ENCODE results near the gene MAFG.

Gene MAFG

DNA sequence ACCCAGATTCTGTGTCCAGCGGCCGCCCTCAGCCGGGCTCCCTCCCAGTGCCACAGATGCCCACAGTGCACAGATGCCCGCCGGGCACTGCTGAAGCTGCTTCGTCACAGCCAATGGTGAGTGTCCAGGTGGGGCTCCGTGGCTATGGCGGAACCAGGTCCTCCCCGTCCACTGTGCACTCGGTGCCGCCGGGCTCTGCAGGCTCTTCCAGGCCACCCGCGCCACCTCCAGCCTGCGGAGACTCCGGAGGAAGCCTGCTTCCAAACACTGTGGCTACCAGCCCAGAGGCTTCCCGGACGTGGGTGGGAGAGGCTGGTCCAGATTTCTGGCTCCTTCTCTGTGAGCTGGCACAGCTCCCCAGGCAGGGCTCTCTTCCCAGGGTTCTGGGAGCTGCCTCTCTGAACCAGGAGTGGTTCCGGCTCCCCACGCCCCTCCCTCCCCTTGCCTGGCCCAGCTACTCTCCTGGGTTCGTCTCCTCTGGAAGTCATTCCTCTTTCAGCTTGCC is 12.4 kb upstream of the MAFG start:
- DNase-seq (ENCODE audit: low spot score) = no peak

- no peak for DNase-seq (ENCODE audit: low spot score)
Observed at GRCh38 chr17:81939218-81939617, 11.7 kb upstream of the MAFG start.

DNA sequence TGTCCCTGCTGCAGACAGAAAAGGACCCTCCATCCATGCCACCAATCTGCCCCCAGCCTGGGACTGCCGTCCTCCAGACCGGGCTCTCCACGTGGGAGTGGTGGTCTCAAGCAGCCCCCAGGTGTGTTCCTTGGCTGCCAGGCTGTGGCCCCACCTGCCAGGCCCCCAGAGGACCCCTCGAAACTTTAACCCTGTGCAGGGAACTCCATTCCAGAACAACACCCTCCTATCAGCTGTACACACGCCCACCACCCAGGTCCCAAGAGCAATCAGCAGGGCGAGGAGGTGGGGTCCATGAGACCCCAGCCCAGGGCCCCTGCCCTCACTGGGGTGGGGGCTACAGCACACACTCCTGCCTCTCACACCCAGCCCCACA is 8.2 kb upstream of the MAFG start:
- no peak for DNase-seq (ENCODE audit: low spot score)

DNA sequence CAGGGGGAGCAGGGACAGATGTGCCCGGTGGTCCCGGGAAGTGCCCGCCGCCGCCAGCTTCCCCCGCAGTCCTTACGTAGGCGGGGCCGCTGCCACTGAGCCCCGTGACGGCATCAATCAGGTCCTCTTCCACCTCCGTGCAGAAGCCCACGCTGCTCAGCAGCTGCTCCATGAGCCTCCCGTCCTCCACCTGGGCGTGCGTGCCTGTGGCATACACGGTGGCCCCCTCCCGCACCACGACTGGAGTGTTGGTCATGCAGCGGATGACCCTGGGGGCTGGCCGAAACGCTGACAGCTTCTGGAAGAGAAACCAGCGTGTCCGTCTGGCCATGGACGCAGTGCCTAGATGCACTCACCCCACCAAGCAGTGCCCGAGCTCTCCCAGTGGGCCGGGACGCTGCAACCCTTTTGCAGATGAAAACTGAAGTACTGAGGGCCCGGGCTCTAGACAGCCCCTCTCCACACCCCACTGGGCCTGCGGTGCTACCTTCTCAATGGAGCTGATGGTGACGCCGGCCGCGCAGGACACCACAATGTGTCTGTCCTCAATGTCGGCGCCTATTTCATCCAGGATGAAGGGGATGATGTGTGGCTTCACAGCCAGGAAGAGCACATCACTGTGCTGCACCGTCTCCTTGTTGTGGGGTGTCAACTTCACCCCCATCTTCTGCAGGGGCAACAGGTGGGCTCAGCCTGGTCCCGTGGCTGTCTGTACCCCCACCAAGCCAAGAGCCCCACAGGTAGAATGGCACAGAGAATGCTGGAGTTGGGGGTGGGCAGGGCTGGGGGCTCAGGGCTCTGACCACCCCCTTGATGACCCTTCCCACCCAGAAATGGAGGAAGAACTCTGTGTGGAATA is 7.5 kb upstream of the MAFG start:
- no peak for DNase-seq (ENCODE audit: low spot score)

- DNase-seq (ENCODE audit: low spot score) = no peak
Observed at GRCh38 chr17:81934098-81934757, 6.7 kb upstream of the MAFG start.

- no peak for DNase-seq (ENCODE audit: low spot score)
Observed at GRCh38 chr17:81933178-81933699, 5.7 kb upstream of the MAFG start.

DNA sequence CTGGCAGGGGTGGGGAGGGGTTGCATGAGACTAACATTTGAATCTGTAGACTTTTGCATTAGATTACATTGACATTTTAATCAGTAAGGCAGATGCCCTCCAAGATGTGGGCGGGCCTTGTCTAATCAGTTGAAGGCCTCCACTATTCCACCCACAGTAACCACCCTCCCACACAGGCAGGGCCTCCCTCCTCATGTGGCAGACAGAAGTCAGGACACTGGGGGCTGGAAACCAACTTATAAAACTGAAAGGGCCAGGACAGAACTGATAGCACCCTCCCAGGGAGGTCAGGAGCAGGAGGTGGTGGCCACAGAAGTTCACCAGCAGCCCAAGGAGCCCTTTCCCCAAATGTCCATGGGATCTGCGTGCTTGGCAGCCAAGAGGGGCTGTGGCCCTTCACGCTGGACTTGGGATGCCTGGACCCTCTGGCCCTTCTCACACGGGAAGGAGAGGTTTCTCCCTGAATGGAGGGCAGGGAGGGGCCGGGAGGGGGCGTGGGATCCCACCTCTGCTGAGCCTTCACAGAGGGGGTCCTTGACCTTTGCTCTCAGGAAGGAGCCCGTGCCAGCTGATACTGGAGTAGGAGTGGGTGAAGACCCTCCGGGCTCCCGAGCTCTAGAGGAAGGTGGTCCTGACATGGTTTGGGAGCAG is 4.9 kb upstream of the MAFG start:
- no peak for DNase-seq (ENCODE audit: low spot score)

GRCh38 chr17:81931557-81932332 is 4.2 kb upstream of the MAFG start:
- no peak for DNase-seq (ENCODE audit: low spot score)

GRCh38 chr17:81931189-81931556 is 3.6 kb upstream of the MAFG start:
- DNase-seq (ENCODE audit: low spot score) = no peak

DNA sequence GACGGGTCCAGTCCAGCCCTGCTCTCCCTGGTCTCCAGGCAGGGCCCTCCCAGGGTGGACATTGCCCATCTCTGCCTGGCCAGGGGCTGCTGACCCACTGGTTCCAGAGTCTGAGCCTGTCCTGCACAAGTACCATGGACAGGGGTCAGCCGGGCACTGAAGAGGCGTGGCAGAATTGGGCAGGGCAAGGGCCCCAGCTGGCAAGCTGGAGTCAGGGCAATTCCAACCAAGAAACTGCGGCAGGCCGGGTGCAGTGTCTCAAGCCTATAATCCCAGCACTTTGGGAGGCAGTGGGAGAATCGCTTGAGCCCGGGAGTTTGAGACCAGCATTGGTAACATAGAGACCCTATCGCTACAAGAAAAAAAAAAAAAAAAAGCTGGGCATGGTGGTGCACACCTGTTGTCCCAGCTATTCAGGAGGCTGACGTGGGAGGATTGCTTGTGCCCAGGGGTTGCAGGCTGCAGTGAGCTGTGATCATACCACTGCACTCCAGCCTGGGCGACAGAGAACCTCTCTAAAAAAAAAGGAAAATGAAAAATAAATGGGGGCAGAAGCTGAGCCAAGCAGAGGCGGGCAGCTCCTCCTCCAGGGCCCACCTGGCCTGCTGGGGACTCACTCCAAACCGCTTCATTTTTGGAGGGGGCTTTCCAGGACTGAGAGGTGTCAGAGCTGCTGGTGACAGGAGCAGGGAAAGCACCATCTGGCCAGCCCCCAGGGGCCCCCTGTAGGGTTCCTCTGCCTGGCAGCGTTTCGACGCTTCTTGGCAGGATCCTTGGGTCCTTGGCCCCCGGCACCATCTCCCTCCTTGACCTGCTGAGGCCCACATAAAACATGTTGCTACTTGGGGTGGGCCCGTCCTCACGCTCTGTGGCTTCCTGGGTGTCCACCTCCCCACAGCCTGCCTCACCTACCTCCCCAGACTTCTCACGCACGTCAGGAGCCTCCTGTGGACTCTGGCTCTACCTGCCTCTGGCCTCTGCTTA is 2.9 kb upstream of the MAFG start:
- DNase-seq (ENCODE audit: low spot score) = no peak

DNA sequence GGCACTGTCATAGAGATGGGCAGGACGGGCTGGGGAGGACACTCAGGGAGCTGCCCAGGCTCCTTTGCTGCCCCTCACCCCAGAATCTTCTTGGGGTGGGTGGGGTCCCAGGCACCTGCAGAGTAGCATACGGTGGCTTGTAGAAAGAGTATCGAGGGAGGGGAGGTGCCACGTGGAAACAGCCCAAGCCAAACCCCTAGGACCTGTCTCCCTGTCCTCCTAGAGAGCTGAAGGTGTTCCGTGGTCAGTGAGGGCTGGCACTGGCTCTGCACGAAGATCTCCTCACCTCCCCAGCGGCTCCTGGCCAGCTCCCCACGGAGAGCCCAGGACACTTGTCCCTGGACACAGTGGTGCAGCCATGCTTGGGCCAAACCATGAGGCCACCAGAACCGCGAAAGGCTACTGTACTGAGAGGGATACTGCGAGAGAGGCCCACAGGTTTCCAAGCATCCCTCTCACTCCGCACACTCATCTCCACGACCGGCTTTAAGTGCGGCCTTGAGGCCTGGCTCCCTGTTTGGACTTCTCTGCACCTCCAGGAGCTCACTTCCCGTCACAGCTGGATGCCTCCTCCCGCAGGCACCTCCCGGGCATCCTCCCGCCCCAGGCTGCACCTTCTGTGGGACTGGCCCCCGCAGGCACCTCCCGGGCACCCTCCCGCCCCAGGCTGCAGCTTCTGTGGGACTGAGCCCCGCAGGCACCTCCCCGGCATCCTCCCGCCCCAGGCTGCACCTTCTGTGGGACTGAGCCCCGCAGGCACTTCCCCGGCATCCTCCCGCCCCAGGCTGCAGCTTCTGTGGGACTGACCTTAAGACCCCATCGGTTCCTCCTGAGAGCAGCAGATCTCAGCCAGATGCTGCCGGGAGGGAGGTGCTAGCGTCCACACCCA is 2.0 kb upstream of the MAFG start:
- no peak for DNase-seq (ENCODE audit: low spot score)

- DNase-seq (ENCODE audit: low spot score) = no peak
Observed at GRCh38 chr17:81928544-81929252, 1.2 kb upstream of the MAFG start.

DNA sequence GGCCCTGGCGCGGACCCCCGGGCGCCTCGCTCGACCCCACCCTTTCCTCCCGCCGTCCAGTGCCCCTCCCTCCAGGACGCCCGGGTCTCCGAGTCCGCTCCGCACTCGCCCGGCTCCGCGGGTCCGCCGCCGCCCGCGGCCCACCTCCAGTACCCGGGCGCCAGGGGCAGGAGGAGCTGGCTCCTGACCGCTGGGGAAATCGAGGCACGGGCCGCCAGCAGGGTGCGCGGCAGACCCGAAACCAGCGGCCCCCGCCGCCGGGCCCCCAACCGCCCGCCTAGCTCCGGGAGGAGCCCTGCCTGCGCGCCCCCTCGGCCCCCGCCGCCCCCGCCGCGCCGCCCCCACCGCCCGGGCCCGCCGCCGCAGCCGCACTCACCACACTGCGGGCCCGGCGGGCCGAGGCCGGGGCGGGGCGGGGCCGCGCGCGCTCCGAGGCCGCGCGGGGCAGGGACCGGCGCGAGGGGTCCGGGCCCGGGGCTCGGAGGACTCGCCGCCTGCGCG is 333 bp downstream of the MAFG start:
- DNase-seq (ENCODE audit: low spot score) = no peak

GRCh38 chr17:81926451-81927151 is 934 bp downstream of the MAFG start:
- peak; percentile 62 for DNase-seq (ENCODE audit: low spot score)

GRCh38 chr17:81925860-81926450 is 1.6 kb downstream of the MAFG start:
- DNase-seq (ENCODE audit: low spot score) = no peak

DNA sequence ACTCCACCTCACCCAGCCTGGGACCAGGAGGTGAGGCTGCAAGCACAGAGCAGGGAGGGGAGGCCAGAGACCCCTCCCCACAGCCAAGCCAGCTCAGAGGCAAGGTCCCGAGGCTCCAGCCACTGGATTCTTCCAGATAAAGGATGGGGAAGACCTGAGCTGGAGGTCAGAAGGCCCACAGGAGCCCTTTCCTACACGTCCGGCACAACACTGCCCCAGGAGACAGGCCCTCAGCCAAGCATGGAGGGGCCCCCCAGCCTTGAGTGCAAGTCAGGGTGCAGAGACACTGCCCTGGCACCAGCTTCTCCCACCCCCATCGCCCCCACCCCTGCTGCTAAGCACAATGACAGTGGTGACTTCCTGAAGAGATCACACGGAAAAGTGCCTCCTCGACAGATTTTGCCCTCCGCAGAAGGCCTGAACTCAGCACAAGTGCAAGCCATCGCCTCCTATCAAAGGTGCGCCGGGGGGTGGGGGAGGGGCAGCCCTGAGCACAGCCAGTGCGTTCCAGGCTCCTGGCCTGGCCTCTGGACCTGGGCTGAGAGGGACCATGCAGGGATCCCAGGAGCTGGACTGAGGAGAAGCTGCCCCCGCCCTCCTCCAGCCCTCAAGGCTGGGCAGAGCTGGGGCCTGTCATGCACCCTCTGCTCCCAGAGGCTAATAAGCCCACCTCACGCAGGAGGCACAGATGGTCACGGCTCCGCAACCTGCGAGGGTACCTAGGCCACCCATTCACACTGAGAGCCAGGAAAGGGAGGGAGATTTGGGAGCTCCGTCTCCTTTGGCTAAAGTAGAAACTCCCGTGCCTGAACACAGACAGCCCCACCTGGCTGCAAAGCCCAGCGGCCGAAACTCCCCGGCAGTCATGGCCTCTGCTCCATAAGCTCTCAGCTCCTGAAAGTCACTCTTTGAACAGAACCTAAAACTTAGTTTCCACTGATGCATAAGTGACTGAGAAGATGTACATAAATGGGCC is 2.7 kb downstream of the MAFG start:
- peak; percentile 41 for DNase-seq (ENCODE audit: low spot score)
